ENCODE data around the gene LRRC7.
"Not testable (repeated sequence)": the region's sequence is repeated elsewhere in the genome, so short reads cannot be mapped to it uniquely, and the experiment has no call there.

Gene LRRC7

GRCh38 chr1:69787151-69787550 is 219.4 kb downstream of the LRRC7 start:
- DNase-seq, result no peak

DNA sequence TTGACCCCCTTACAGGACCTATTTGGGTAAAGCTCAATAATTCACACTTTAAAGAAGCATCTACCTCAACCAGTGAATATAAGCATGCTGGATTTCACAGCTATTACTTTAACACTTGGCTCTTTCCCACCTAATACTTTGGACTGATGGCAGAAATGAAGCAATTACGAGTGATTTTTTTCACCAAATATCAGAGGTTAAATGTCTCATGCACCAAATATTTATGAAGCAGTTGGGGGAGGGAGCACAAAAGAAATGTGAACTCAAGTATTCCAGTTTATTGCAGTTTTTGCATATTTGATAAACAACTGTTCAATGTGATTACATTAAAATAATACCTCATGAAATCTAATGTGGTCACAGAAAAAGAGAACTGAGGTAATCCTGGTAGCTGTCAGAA is 223.6 kb downstream of the LRRC7 start:
- no peak for DNase-seq

DNA sequence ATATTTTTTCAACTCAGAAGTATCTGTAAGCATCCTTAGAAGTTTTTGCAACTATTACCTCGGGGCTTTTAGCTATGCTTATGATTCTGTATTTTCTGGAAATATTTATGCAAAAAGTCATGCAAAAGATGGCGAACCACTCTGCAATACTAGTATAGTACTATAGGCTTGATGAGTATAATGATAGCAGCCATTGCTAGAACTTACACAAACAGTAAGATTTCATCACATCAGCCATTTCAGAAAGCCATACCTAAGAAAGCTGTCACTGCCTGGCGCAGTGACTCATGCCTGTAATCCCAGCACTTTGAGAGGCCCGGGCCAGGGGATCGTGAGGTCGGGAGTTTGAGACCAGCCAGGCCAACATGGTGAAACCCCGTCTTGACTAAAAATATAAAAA is 227.1 kb downstream of the LRRC7 start:
- DNase-seq, result no peak

- DNase-seq, result no peak
Measured at GRCh38 chr1:69814926-69815325, 247.2 kb downstream of the LRRC7 start.

DNA sequence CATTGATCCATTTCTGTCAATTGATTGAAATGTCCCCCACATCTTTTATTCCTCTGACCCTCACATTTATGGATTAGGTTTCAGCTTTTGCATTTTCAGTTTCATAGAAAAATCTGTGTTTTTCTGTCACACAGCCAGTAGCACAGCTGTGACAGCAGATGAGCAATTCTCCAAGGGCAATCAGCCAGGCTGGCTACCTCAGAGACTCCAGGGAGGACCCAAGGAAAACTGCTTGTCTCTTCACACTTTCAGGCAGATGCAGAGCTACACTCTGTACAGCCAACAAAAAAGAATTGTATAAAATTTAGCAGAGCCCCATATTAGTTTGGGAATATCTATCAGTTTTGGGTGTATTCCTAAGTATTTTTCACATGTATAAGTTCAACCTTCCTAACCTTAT is 257.2 kb downstream of the LRRC7 start:
- DNase-seq, result no peak

- DNase-seq, result no peak
Measured at GRCh38 chr1:69827732-69828131, 260.0 kb downstream of the LRRC7 start.

DNA sequence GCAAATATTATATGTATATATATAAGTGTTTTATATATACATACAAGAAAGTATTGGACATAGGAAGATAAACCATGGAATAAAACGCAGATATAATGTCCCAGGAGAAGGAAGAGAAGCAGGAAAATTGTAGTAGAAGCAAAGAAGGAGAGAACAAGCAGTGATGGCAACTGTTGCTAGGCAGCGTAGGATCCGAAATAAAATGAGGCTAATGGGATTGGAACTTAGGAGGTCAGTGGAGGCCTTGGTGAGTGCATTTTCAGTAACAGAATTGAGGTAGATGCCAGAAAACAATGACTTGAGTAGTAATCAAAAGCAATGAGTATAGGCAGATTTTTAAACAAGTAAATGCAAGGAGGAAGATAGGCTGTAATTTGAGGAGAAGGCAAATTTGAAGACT is 265.8 kb downstream of the LRRC7 start:
- DNase-seq, result no peak

- DNase-seq, result no peak
Measured at GRCh38 chr1:69834336-69834735, 266.6 kb downstream of the LRRC7 start.

GRCh38 chr1:69835955-69836354 is 268.2 kb downstream of the LRRC7 start:
- DNase-seq, result no peak

DNA sequence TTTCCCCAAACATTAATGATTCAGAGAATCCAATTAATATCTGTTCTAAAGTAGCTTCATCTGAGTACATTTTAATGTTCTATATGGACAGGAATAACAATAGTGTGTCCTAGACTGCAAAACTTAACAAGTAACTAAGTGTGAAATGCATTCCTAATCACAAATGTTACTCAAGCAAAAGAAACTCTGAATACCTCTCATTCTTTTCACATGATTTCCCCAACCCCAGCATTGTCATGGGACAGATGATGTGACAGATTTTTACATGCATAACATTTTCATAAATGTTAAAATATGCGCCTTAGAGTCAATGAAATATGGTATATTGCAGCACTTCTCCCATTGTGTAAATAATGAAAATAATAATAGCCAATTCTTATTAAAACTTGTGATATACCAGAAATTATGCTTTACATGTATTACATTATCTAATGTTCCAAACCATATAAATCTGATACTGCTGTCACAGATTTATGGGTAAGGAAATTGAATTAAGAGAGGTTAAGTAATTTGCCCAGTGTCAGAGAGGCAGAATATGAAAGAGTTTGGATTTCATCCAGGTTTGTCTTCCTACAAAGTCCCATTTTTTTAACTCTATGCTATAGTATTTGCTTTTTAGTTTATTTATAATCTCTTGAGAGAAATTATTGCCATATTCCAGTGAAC is 269.4 kb downstream of the LRRC7 start:
- DNase-seq, result no peak

GRCh38 chr1:69842326-69842725 is 274.6 kb downstream of the LRRC7 start:
- no peak for DNase-seq

GRCh38 chr1:69845655-69846054 is 277.9 kb downstream of the LRRC7 start:
- no peak for DNase-seq

DNA sequence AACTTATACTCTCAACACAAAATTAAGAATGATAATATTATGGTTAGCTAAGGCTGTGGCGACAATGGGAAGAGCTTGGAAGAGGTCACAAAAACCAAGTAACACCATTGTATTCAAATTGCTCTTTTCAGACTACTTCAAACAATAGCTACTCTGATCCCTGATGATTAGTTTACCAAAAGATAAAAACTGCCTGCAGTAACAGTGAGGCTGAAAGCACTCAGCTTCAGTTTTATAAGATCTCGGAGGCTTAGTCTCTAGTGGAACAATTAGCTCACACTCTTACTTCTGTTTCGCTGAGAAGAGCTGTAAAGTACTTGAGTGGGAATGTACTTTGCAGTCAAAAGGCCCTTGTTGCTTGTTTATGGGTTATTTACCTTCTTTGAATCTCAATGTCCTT is 278.5 kb downstream of the LRRC7 start:
- DNase-seq, result no peak

- no peak for DNase-seq
Measured at GRCh38 chr1:69847670-69848069, 279.9 kb downstream of the LRRC7 start.

DNA sequence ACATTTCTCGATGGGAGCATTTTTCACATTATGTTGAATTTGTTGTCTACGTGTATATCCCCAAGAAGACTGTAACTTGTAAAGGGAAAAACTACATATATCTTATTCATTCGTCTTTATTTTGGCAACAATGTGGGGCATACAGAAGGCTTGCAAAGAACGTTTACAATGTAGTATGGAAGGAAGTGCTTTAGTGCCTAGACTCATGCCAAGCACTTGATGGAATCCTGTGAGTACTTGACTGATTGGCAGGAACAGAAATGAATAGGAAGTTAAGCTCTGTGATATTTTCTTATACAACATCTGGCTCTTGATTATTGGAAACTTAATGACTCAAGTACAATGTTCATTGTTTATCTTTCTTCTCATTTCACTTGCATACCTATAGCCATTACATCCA is 284.4 kb downstream of the LRRC7 start:
- DNase-seq, result no peak

DNA sequence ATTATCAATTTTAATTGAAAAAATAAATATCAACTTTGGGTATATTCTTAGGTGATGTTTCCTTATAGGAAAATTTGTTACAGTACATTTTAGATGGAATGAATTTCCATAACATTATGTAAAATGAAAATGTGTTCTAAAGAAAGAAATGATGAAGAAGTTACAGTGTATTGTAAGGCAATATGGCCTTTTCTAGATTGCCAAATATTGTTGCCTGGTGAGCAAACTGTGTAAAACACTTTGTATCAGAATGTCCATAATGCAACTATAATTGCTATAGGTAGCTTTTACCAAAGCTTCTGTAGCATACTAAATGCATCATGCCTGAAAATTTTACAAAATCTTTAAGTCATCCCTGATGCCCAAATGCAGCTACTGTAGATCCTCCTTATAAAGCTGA is 285.0 kb downstream of the LRRC7 start:
- no peak for DNase-seq

DNA sequence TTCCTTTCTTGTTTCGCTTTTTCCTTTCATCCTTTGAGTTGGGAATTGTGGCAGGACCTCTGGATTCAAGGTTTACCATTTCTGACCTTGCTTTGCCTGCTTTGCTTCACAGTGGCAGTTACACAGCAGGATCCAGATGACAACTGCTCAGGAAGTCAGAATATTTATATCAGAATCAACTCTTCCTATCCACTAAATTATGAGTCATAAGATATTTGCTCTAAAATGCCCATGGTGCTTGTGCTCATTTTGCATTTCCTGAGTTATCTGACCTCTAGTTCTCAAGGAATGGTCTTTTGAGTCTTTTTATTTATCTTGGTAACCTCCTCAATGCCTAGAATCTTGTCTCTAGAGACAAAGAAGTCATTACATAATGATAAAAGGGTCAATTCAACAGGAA is 290.8 kb downstream of the LRRC7 start:
- DNase-seq, result no peak

GRCh38 chr1:69861641-69862040 is 293.9 kb downstream of the LRRC7 start:
- DNase-seq, result no peak

- no peak for DNase-seq
Measured at GRCh38 chr1:69862906-69863305, 295.2 kb downstream of the LRRC7 start.

DNA sequence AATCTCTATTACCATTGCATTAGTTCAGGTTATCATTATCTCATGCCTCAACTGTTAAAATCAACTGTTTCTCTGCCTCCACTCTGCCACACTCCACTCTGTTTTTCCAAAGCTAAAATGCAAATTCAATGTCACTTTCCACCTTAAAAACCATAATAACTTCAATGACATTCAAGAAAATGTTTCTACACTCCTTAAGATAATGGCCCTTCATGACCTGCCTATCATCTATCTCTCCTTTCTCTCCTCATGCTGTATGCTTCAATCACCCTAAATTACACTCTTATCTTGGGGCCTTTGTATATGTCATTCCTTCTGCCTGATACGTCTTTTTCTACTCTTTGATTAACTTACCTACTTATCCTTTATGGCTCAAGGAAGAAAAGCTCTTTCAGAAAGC is 296.0 kb downstream of the LRRC7 start:
- no peak for DNase-seq

DNA sequence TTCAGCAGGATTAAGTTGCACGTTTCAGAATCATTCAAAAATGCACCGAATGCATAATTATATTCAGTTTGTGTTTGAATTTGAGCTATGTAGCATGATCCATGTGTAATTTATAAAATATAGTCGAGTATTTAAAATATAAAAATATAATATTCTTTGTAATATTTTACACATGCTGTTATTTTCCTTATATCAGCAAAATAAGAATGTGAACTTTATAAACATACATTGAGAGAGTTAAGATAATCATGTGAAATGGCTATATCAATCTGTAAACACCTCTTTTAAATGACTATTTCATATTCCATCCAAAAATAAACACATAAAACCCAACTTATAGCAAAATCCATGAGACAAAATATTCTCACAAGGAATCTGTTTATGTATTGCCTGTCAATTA is 303.7 kb downstream of the LRRC7 start:
- DNase-seq, result no peak

DNA sequence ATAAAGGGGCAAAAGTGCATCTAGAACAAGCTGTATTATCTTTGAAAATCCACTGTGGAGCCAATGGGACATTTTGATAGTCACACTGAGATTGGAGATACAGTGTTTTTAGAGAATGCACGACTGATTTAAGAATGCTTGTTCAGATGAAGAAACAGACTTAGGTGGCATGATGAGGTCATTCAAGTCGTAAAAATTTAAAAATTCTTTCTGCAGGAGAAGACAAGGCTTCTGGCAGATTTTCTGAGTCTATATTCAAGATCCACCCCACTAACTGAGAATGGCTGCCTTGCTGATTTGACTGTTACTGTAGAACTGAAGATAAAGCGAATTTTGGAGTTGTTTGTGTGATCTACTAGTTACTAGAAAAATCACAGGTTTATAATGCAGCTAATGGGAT is 310.6 kb downstream of the LRRC7 start:
- no peak for DNase-seq

- not testable (repeated sequence) for DNase-seq
Measured at GRCh38 chr1:69888016-69888415, 320.3 kb downstream of the LRRC7 start.

DNA sequence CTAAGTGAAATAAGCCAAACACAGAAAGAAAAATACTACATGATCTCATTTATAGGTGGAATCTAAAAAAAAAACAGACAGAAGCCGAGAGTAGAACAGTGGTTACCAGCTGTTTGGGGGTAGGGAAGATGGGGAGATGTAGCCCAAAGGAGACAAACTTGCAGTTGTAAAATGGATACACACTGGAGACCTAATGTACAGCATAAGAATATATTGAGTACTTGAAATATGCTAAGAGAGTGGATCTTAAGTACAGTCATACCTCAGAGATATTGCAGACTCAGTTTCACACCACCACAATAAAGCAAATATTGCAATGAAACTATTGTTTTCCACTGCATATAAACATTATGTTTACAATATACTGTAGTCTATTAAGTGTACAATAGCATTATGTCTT is 320.9 kb downstream of the LRRC7 start:
- no peak for DNase-seq

- DNase-seq, result no peak
Measured at GRCh38 chr1:69898403-69898947, 330.8 kb downstream of the LRRC7 start.
